Ishikawa (cell line): ENCODE results near the gene POLN.

Source experiments
- CEBPB ChIP-seq: IDR thresholded peaks from 2 replicates; pipeline ENCODE4 v1.6.1; 2012
- CREB1 ChIP-seq: IDR thresholded peaks from 2 replicates; pipeline ENCODE4 v1.6.1; 2012; ENCODE audit warnings: low read depth
- EGR1 ChIP-seq: IDR thresholded peaks from 2 replicates; pipeline ENCODE4 v1.6.1; 2012
- EP300 ChIP-seq: IDR thresholded peaks from 2 replicates; pipeline ENCODE4 v1.6.1; 2012; ENCODE audit warnings: borderline replicate concordance
- FOXM1 ChIP-seq: IDR thresholded peaks from 2 replicates; pipeline ENCODE4 v1.6.1; 2012; ENCODE audit warnings: low read depth, borderline replicate concordance
- NFIC ChIP-seq: IDR thresholded peaks from 2 replicates; pipeline ENCODE4 v1.6.1; 2012
- RAD21 ChIP-seq: IDR thresholded peaks from 2 replicates; pipeline ENCODE4 v1.6.1; 2012; ENCODE audit warnings: low read depth
- TAF1 ChIP-seq: IDR thresholded peaks from 2 replicates; pipeline ENCODE4 v1.6.1; 2012; ENCODE audit warnings: low read depth, mild to moderate bottlenecking
- TCF12 ChIP-seq: IDR thresholded peaks from 2 replicates; pipeline ENCODE4 v1.6.1; 2012; ENCODE audit warnings: low read depth
- TEAD4 ChIP-seq: IDR thresholded peaks from 2 replicates; pipeline ENCODE4 v1.6.1; 2012
- YY1 ChIP-seq: IDR thresholded peaks from 2 replicates; pipeline ENCODE4 v1.6.1; 2012; ENCODE audit warnings: low read depth
- ZBTB7A ChIP-seq: IDR thresholded peaks from 2 replicates; pipeline ENCODE4 v1.6.1; 2012; ENCODE audit warnings: low read depth
- TF ChIP-seq, protein P1 (sequence below): IDR thresholded peaks from 2 replicates; pipeline ENCODE4 v1.6.1; 2012
- TF ChIP-seq, protein P2 (sequence below): IDR thresholded peaks from 2 replicates; pipeline ENCODE4 v1.6.1; 2012
- TF ChIP-seq, protein P3 (sequence below): IDR thresholded peaks from 2 replicates; pipeline ENCODE4 v1.6.1; 2012; ENCODE audit warnings: low read depth, mild to moderate bottlenecking

The POLN gene

DNA sequence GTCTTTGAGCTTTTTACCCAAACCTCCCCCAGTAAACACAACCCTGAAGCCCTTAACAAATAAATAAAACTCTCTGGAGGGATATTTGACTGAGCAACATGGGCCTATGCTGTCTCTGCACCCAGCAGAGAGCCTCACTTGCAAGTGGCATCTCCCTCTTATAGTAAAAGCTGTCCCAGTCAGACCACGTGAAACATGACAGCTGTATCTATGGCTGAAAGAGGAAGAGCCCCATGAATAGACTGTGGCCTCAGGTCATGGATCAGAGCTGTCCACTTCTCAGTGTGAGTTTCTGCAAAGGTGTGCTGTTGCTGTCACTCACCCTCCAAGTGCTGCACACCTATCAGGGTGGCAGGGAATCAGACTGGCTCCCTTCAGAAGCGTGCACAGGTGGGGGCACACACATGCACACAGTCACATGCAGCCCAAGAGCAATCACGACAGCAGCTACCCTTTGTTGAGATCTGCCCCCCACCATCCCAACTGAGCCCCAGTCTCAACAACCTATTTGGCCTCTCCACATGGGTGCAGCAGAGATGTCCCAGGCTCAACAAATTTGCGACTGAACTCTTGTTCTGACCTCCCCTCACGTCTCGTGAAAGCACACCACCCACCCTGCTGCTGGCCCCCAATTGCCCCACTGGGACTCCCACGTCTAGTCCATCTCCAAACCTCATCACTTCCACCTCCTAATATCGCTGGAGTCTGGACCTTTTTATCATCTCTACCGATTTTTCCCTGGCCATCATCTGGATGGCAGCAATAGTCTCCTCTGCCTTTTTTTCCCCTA lies 137.2 kb downstream of the POLN start:
- no peak for TF ChIP-seq ZBTB7A
- TF ChIP-seq, protein P1, sequence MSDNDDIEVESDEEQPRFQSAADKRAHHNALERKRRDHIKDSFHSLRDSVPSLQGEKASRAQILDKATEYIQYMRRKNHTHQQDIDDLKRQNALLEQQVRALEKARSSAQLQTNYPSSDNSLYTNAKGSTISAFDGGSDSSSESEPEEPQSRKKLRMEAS: no peak
- TF ChIP-seq TEAD4: no peak
- no peak for TF ChIP-seq TAF1
- TF ChIP-seq, protein P2, sequence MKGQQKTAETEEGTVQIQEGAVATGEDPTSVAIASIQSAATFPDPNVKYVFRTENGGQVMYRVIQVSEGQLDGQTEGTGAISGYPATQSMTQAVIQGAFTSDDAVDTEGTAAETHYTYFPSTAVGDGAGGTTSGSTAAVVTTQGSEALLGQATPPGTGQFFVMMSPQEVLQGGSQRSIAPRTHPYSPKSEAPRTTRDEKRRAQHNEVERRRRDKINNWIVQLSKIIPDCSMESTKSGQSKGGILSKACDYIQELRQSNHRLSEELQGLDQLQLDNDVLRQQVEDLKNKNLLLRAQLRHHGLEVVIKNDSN: no peak
- no peak for TF ChIP-seq NFIC
- no peak for TF ChIP-seq RAD21

DNA sequence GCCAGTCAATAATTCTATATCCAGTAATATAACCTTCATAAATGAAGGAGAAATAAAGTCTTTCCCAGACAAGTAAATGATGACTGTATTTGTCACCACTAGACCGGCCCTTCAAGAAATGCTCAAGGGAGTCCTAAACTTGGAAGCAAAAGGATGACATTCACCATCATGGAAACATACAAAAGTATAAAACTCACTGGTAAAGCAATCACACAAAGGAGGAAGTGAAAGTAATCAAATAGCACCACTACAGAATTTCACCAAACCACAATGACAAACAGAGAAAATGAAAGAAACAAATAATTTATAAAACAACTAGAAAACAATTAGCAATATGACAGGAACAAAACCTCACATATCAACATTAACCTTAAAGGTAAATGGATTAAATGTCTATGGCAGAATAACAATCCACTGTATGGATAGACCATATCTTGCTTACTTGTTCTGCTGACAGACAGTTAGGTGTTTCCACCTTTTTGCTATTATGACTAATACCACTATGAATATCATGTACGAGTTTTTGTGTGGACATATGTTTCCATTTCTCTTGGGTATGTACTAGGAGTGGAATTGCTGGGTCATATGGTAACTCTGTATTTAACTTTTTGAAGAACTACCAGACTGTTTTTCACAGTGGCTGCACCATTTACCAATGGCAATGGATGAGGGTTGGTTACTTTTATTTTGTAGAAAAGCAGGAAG lies 137.9 kb downstream of the POLN start:
- TF ChIP-seq CEBPB (no peak), EP300 (no peak), YY1 (no peak), NFIC (no peak), EGR1 (no peak), TCF12 (no peak), ZBTB7A (no peak), TEAD4 (no peak), CREB1 (no peak), RAD21 (no peak)
- TF ChIP-seq, protein P1: no peak
- TF ChIP-seq, protein P3, sequence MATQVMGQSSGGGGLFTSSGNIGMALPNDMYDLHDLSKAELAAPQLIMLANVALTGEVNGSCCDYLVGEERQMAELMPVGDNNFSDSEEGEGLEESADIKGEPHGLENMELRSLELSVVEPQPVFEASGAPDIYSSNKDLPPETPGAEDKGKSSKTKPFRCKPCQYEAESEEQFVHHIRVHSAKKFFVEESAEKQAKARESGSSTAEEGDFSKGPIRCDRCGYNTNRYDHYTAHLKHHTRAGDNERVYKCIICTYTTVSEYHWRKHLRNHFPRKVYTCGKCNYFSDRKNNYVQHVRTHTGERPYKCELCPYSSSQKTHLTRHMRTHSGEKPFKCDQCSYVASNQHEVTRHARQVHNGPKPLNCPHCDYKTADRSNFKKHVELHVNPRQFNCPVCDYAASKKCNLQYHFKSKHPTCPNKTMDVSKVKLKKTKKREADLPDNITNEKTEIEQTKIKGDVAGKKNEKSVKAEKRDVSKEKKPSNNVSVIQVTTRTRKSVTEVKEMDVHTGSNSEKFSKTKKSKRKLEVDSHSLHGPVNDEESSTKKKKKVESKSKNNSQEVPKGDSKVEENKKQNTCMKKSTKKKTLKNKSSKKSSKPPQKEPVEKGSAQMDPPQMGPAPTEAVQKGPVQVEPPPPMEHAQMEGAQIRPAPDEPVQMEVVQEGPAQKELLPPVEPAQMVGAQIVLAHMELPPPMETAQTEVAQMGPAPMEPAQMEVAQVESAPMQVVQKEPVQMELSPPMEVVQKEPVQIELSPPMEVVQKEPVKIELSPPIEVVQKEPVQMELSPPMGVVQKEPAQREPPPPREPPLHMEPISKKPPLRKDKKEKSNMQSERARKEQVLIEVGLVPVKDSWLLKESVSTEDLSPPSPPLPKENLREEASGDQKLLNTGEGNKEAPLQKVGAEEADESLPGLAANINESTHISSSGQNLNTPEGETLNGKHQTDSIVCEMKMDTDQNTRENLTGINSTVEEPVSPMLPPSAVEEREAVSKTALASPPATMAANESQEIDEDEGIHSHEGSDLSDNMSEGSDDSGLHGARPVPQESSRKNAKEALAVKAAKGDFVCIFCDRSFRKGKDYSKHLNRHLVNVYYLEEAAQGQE: no peak
- TF ChIP-seq, protein P2: no peak

DNA sequence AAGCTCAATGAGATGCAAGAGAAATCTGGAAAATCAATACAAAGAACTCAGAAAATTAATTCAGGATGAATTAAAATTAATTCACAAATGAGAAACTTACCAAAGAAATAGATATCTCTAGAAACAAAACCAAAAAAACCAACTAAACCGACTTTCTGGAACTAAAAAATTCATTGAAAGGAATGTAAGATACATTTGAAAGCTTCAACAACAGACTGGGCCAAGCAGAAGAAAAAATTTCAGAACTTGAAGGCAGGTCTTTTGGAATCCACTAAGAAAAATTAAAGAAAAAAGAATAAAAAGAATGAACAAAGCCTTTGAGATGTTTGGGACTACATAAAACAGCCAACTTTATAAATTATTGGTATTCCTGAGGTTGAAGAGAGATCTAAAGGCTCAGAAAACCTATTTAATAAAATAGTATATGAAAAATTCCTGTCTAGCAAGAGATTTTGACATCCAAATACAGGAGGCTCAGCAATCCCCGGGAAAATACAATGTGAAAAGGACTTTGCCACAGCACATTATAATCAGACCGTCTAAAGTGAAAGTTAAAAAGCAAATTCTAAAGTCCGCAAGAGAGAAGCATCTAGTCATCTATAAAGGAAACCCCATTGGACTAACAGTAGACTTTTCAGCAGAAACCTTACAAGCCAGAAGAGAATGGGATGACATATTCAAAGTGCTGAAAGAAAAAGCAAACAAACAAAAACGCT lies 138.6 kb downstream of the POLN start:
- TF ChIP-seq, protein P3: no peak
- TF ChIP-seq EGR1 (no peak), YY1 (no peak), TCF12 (no peak), CREB1 (no peak), NFIC (no peak)
- TF ChIP-seq, protein P2: no peak
- TF ChIP-seq, protein P1: no peak

DNA sequence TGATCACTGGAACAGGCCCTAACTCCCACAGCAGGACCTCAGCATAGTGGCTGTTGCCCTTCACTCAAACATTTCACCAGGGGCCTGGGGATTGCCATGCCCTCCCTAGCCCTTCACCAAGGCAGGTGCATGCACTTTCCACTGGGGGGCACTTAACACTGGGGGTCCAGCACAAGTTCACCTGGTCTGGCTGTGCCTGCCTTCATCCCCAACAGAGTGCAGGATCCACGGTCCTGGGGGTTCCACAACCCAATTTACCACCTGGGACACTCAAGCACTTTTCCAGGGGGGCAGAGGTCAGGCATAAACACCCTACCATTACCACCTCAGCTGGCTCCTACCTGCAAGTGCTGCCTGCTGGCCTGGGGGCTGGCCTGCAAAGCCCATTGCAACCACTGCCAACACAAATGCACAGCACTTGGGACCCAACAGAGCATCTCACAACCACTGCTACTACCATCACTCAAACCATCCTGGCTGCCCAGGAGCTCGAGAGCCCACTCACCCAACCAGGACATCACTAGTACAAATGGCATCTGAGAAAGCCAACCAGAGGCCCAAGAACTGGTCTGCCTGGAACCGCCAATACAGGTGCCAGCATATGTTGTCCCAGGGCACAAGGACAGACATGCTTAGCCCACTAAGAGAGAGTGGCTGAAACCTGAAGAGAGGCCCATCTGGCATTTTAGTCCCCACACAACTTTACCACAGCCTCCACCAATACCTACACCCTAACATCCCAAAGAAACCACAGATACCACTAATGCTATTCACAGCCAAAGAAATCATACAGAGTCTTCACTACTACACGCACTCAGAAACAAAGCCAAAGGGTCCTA lies 139.7 kb downstream of the POLN start:
- TF ChIP-seq CEBPB (no peak), FOXM1 (no peak), YY1 (no peak), TAF1 (no peak), TEAD4 (no peak), RAD21 (no peak), ZBTB7A (no peak), NFIC (no peak), EGR1 (no peak), CREB1 (no peak), TCF12 (no peak), EP300 (no peak)
- TF ChIP-seq, protein P1: no peak
- TF ChIP-seq, protein P2: no peak
- TF ChIP-seq, protein P3: no peak
